SH-SY5Y (cell line): ENCODE results near the gene SEC63.

Experiments used
- GATA2 ChIP-seq: IDR thresholded peaks from 2 replicates; pipeline ENCODE4 v1.6.1; 2011; ENCODE audit warnings: mild to moderate bottlenecking, low read depth, low read length
- GATA3 ChIP-seq: IDR thresholded peaks from 2 replicates; pipeline ENCODE4 v1.6.1; 2011; ENCODE audit warnings: low read depth, mild to moderate bottlenecking, low read length, moderate library complexity

GRCh38 chr6:107962723-107963122 is 4.7 kb upstream of the SEC63 start:
- TF ChIP-seq GATA2 = no peak
- no peak for TF ChIP-seq GATA3
